Brain pericyte (primary cell): ENCODE results near the gene FST.

ENCODE experiments used
- DNase-seq: peaks from one replicate; pipeline ENCODE4 v3.0.0-alpha.2; 2012; ENCODE audit warnings: low read depth, low spot score

Gene FST

GRCh38 chr5:53473633-53474032 lies 6.8 kb upstream of the FST start:
- no peak for DNase-seq

- no peak for DNase-seq
These were observed 5.1 kb upstream of the FST start for GRCh38 chr5:53475320-53475719.

- DNase-seq = no peak
These were observed 4.4 kb upstream of the FST start for GRCh38 chr5:53476019-53476418.

- DNase-seq = no peak
These were observed 3.6 kb upstream of the FST start for GRCh38 chr5:53476531-53477480.

GRCh38 chr5:53478411-53479044 lies 1.9 kb upstream of the FST start:
- no peak for DNase-seq

- DNase-seq = no peak
These were observed 1.3 kb upstream of the FST start for GRCh38 chr5:53479045-53479589.

- DNase-seq = no peak
These were observed 626 bp upstream of the FST start for GRCh38 chr5:53479590-53480415.

- DNase-seq = no peak
These were observed 894 bp downstream of the FST start for GRCh38 chr5:53481159-53481886.

GRCh38 chr5:53481887-53482716 lies 1.7 kb downstream of the FST start:
- DNase-seq = no peak

- no peak for DNase-seq
These were observed 2.5 kb downstream of the FST start for GRCh38 chr5:53482717-53483638.

- no peak for DNase-seq
These were observed 7.0 kb downstream of the FST start for GRCh38 chr5:53487436-53487835.

- DNase-seq = no peak
These were observed 7.8 kb downstream of the FST start for GRCh38 chr5:53488195-53488722.

- no peak for DNase-seq
These were observed 10.3 kb downstream of the FST start for GRCh38 chr5:53490747-53491146.

GRCh38 chr5:53501054-53501453 lies 20.6 kb downstream of the FST start:
- no peak for DNase-seq

- DNase-seq = no peak
These were observed 23.3 kb downstream of the FST start for GRCh38 chr5:53503562-53504218.

GRCh38 chr5:53507013-53507412 lies 26.6 kb downstream of the FST start:
- no peak for DNase-seq

GRCh38 chr5:53508125-53508524 lies 27.7 kb downstream of the FST start:
- DNase-seq = no peak

- DNase-seq = no peak
These were observed 32.1 kb downstream of the FST start for GRCh38 chr5:53512539-53512938.
